Heart left ventricle (tissue), 16 donors: ENCODE results near the gene CLPTM1L. TPM values are rescaled to one million over a fixed set of nuclear protein-coding genes. Genes with fewer than 3 reads are reported as not detected.
"Not testable (repeated sequence)": the region's sequence is repeated elsewhere in the genome, so short reads cannot be mapped to it uniquely, and the experiment has no call there.

Experiments
- ATAC-seq, 4 donors: fragments of 200-7000 bp; cut with Tn5 transposase; one replicate each; pipeline ENCODE4 v1.9.1; 2020 to 2022; ENCODE audit warnings: moderate library complexity in 4 of 4, mild to moderate bottlenecking in 3 of 4, moderate number of reproducible peaks in 1 of 4
- DNase-seq, 5 donors: peaks; one replicate each; pipeline ENCODE4 v3.0.0-alpha.2; 2020
- H3K27ac ChIP-seq, 12 donors: fragments of 200-600 bp; sonication (generic) in 4 of 12; one replicate each; pipeline versions ENCODE4 v1.5.0 to v1.8.0; 2016 to 2022; ENCODE audit warnings: mild to moderate bottlenecking in 2 of 12
- H3K27me3 ChIP-seq, 9 donors: fragments of 200-600 bp; sonication (generic) in 2 of 9; one replicate each; pipeline versions ENCODE4 v1.5.1 to v1.8.0; 2016 to 2022; ENCODE audit warnings: mild to moderate bottlenecking in 3 of 9
- H3K36me3 ChIP-seq, 9 donors: fragments of 200-600 bp; sonication (generic) in 2 of 9; one replicate each; pipeline versions ENCODE4 v1.5.0 to v1.8.0; 2018 to 2022; ENCODE audit warnings: mild to moderate bottlenecking in 2 of 9
- H3K4me1 ChIP-seq, 12 donors: fragments of 200-600 bp; sonication (generic) in 4 of 12; one replicate each; pipeline versions ENCODE4 v1.5.0 to v1.8.0; 2016 to 2022; ENCODE audit warnings: mild to moderate bottlenecking in 3 of 12
- H3K4me3 ChIP-seq, 12 donors: fragments of 200-600 bp; sonication (generic) in 4 of 12; one replicate each; pipeline versions ENCODE4 v1.5.0 to v1.8.0; 2017 to 2022; ENCODE audit warnings: mild to moderate bottlenecking in 9 of 12, moderate library complexity in 4 of 12
- H3K9me3 ChIP-seq, 12 donors: fragments of 200-600 bp; sonication (generic) in 4 of 12; one replicate each; pipeline versions ENCODE4 v1.5.0 to v1.8.0; 2016 to 2022; ENCODE audit warnings: mild to moderate bottlenecking in 1 of 12
- POLR2A ChIP-seq, 2 donors: fragments of 450-650 bp; IDR thresholded peaks; one replicate each; pipeline ENCODE4 v1.6.1; 2017; ENCODE audit warnings: antibody characterized with exemption in 2 of 2, mild to moderate bottlenecking in 2 of 2, moderate library complexity in 2 of 2
- WGBS, 4 donors: extraction: QIAGEN DNeasy Blood & Tissue Kit in 2 of 4; methylation state at CpG; one replicate each; pipeline versions ENCODE4 v1.1.5 to v1.1.7; 2013 to 2018; 5-methylcytosine and 5-hydroxymethylcytosine counted together
- intact Hi-C, 10 donors: fragments of 100-400 bp; cut with DNase I; formaldehyde crosslinking; loops; one replicate each; pipeline versions ENCODE4 v1.11.1 to v1.14.2; 2022
- polyA plus RNA-seq, 2 donors: library from polyadenylated mRNA; stranded (reverse); fragments of 200-250 nt; gene quantifications; one replicate each; pipeline ENCODE4 v1.2.3, GENCODE V29; 2013
- total RNA-seq, 9 donors: library from RNA; depleted of rRNA in 2 of 9; stranded (reverse); fragments of >200 nt in 2 of 9; fragmentation: NEBNext Ultra II Directional in 3 of 9; extraction: Animal tissue kit (Norgen Biotek cat#: 25700) in 3 of 9; gene quantifications; one replicate each; pipeline versions ENCODE4 v1.1.0 to v1.2.4, GENCODE V29; 2016 to 2023
- TF ChIP-seq, protein P1 (sequence below), 12 donors: fragments of 200-600 bp; sonication (generic) in 4 of 12; IDR thresholded peaks; one replicate each; pipeline versions ENCODE4 v1.5.0 to v1.8.0; 2018 to 2022; ENCODE audit warnings: antibody characterized with exemption in 12 of 12, mild to moderate bottlenecking in 5 of 12
- donor health status: ischemic (EF 13 %, LVEDD 7.1; RV severe dilation, severe dysfunction).
- donor health status: healthy with polysubstance abuse.
- donor health status: DM: no; HTN: yes; CAD: no.
- donor health status: DM: no; HTN: no; CAD: no.
- donor health status: ischemic (EF 25% LVEDD 6.9; RV normal size, moderate dysfunction).
- donor health status: ischemic (EF 25% LVEDD 5.7; RV mildly dilated, moderate dysfunction).
- donor health status: healthy.
- donor health status: DM: yes; HTN: yes; CAD: no.
- donor health status: ischemic (EF 35%, LVEDD 5.7; RV mildly dilated, moderate dysfunction).
- donor health status: nonischemic (EF 11% LVEDD 7.7; RV severe dilation, severe dysfunction).
- donor health status: DM: yes; HTN: yes; CAD: no.
- donor health status: PGD.
- donor health status: ischemic (EF 29% LVEDD 5.4; RV normal size, mild dysfunction).
- donor health status: nonischemic (EF 23%, LVEDD 6.1; RV moderate dilation, normal function).

The CLPTM1L gene
- total and polyA plus RNA-seq, 11 donors: 23.5 to 96.8 (median 39.4) TPM

GRCh38 chr5:1291611-1292080 lies 53.3 kb downstream of the CLPTM1L start:
- ATAC-seq: no peak
- WGBS, 4 donors: 76 to 84% (median 82%) methylated on average over 23 to 24 of the region's 24 CpGs
- Histone ChIP-seq H3K4me1 (peaks cover 0 to 14% (median 0%) of the 10 kb centered on the region in 12 donors), H3K27me3 (peaks cover 21 to 51% (median 32%) of the 10 kb centered on the region in 9 donors), H3K27ac (no peak overlapping the region), H3K4me3 (no peak overlapping the region), H3K36me3 (no peaks in the 10 kb centered on the region), H3K9me3 (peaks cover 0 to 5% (median 0%) of the 10 kb centered on the region in 12 donors)
- intact Hi-C loops: no loop called here
- TF ChIP-seq, protein P1, sequence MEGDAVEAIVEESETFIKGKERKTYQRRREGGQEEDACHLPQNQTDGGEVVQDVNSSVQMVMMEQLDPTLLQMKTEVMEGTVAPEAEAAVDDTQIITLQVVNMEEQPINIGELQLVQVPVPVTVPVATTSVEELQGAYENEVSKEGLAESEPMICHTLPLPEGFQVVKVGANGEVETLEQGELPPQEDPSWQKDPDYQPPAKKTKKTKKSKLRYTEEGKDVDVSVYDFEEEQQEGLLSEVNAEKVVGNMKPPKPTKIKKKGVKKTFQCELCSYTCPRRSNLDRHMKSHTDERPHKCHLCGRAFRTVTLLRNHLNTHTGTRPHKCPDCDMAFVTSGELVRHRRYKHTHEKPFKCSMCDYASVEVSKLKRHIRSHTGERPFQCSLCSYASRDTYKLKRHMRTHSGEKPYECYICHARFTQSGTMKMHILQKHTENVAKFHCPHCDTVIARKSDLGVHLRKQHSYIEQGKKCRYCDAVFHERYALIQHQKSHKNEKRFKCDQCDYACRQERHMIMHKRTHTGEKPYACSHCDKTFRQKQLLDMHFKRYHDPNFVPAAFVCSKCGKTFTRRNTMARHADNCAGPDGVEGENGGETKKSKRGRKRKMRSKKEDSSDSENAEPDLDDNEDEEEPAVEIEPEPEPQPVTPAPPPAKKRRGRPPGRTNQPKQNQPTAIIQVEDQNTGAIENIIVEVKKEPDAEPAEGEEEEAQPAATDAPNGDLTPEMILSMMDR (IDR thresholded peaks at IDR 0.05): no peak
- no peak for TF ChIP-seq POLR2A (IDR thresholded peaks at IDR 0.05)
- peak in 1 of 5 donors; percentile 38 for DNase-seq

DNA sequence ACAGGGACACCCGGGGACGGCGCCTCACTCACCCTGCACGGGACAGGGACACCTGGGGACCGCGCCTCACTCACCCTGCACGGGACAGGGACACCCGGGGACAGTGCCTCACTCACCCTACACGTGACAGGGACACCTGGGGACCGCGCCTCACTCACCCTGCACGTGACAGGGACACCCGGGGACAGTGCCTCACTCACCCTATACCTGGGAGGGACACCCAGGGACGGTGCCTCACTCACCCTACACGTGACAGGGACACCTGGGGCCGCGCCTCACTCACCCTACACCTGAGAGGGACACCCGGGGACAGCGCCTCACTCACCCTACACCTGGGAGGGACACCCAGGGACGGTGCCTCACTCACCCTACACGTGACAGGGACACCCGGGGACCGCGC lies 53.9 kb downstream of the CLPTM1L start:
- H3K9me3 ChIP-seq, intact Hi-C loops, H3K27ac ChIP-seq, DNase-seq, ATAC-seq, H3K36me3 ChIP-seq, H3K4me3 ChIP-seq: not testable (repeated sequence)
- 50 to 86% (median 79%) methylated on average over 2 to 24 of the region's 24 CpGs for WGBS, 4 donors
- H3K27me3 ChIP-seq: peaks cover 20 to 44% (median 32%) of the 10 kb centered on the region in 9 donors
- peaks cover 0 to 14% (median 0%) of the 10 kb centered on the region in 12 donors for H3K4me1 ChIP-seq

GRCh38 chr5:1289559-1289958 lies 55.3 kb downstream of the CLPTM1L start:
- peaks cover 6 to 30% (median 20%) of the 10 kb centered on the region in 9 donors for H3K27me3 ChIP-seq
- 80 to 93% (median 87%) methylated on average over 2 to 31 of the region's 32 CpGs for WGBS, 4 donors
- intact Hi-C loops, H3K9me3 ChIP-seq, DNase-seq, ATAC-seq, H3K27ac ChIP-seq, H3K4me3 ChIP-seq, H3K36me3 ChIP-seq, H3K4me1 ChIP-seq: not testable (repeated sequence)

DNA sequence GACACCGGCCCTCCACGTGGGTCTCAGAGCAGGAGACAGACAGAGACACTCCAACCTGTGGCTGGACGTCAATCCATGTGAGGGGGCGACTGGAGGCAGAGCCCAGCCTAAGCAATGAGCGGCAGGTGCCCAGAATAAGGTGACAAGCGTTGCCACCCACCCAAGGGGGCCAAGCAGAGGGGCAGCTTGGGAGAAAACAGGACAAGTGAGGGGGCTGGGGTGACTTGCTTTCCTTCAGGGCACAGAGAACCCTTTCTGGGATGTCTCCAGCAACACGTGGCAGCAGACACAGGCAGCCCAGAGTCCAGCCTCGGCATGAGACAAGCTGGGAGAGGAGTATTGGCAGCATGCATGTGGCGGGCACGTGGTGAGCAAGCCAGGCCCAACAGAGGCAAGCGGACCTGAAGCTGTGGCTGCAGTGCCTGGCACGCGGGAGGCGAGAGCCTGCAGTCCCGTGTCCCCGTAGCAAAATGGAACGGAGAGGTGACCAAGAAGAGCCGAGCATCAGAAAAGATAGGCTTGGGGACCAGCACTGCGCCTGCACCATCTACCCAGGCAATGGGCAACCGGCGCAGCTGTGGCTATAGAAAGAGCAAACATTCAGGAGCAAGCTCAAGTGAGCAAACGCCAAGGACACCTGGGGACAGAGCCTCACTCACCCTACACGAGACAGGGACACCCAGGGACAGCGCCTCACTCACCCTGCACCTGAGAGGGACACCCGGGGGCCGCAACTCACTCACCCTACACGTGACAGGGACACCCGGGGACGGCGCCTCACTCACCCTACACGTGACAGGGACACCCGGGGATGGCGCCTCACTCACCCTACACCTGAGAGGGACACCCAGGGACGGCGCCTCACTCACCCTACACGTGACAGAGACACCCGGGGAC lies 56.2 kb downstream of the CLPTM1L start:
- Histone ChIP-seq H3K36me3 (no peaks in the 10 kb centered on the region), H3K4me1 (no peaks in the 10 kb centered on the region), H3K27me3 (peaks cover 0 to 22% (median 11%) of the 10 kb centered on the region in 9 donors), H3K9me3 (peaks cover 0 to 5% (median 0%) of the 10 kb centered on the region in 12 donors), H3K27ac (no peak overlapping the region), H3K4me3 (no peak overlapping the region)
- 85 to 92% (median 89%) methylated on average over 32 to 37 of the region's 37 CpGs for WGBS, 4 donors
- intact Hi-C loops: no loop called here
- peak in 1 of 5 donors; percentile 55 for DNase-seq
- TF ChIP-seq, protein P1 (IDR thresholded peaks at IDR 0.05): no peak
- no peak for TF ChIP-seq POLR2A (IDR thresholded peaks at IDR 0.05)
- ATAC-seq: no peak

DNA sequence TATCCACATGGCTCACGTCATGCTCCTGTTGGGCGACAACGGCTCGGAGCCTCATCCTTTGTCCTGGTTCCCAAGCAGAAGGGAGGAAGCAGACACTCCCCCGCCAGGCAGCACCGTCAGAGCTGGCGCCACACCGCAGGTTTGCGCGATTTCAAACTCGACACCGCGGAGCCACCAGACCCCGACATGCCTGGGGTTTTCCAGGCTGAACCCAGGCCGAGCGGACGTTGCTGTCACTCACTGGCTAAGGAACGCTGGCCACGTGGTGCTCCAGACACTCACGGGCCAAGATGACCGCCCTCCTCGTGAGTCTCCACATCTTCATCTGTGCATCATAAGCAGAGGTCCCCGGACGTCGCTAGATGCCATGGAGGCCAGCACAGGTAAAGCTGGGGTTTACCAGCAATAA lies 59.0 kb downstream of the CLPTM1L start:
- Histone ChIP-seq H3K27ac (no peak overlapping the region), H3K27me3 (no peaks in the 10 kb centered on the region), H3K36me3 (no peaks in the 10 kb centered on the region), H3K9me3 (peaks cover 0 to 5% (median 0%) of the 10 kb centered on the region in 12 donors), H3K4me1 (no peaks in the 10 kb centered on the region), H3K4me3 (no peak overlapping the region)
- WGBS, 4 donors: 88 to 93% (median 91%) methylated on average over 25 of the region's 25 CpGs
- peak in 1 of 5 donors; percentile 38 for DNase-seq
- TF ChIP-seq, protein P1 (IDR thresholded peaks at IDR 0.05): no peak
- TF ChIP-seq POLR2A (IDR thresholded peaks at IDR 0.05): no peak
- no peak for ATAC-seq
- intact Hi-C loops: no loop called here
